HG03095 (cell line): ENCODE data around the gene ADA.
"Not testable (repeated sequence)": the region's sequence is repeated elsewhere in the genome, so short reads cannot be mapped to it uniquely, and the experiment has no call there.

ENCODE experiments used
- ATAC-seq: cut with Tn5 transposase; IDR thresholded peaks from one replicate; pipeline ENCODE4 v1.9.1; 2021; ENCODE audit warnings: moderate library complexity; ENCODE audit not compliant: unreplicated experiment

ADA gene

DNA sequence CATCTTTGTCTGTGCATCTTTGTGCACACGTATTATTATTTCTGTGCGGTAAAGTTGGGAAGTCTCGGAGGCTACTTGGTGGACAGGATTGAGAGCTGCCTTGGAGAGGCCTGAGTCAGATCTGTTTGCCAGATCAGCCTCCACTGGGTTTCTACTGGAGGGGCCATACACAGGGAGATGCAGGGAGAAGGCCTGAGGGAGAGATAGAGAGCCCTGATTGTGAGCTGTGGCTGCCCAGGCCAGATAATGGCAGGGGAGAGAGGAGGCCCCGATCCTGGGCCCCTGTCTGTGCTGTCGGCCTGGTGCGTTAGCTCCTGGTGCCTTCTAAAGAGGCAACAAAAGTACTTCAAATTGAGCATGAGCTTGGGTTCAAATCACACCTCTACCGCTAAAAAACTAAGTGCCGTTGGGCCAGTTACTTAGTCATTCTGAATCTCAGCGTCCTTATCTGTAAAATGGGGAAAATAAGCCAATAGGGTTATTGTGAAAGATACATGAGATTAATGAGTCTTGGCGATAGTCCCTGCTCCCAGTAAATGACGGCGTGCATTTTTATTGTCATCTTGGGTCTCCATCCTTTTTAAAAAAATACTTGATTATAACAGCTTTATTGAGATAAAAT lies 27.6 kb upstream of the ADA start:
- ATAC-seq, result no peak

DNA sequence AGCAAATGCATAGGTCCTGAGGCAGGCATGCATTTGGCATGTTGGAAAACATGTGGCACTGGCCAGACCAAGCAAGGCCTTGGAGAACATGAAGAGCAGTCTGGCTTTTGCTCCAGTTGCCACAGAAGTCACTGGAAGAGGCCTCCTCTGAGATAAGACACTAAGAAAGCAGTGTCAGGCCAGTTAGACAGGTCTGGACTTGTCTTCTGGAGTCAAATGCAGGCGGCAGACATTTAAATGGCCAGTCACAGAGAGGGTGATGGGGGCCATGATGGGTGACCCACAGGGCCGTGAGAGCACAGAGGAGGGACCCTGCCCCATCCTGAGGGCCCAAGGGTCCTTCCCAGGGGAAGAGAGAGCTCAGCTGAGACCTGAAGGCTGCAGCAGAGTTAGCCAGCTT lies 26.7 kb upstream of the ADA start:
- no peak for ATAC-seq

GRCh38 chr20:44672318-44672902 lies 20.9 kb upstream of the ADA start:
- not testable (repeated sequence) for ATAC-seq

GRCh38 chr20:44671541-44671940 lies 20.0 kb upstream of the ADA start:
- ATAC-seq, result not testable (repeated sequence)

DNA sequence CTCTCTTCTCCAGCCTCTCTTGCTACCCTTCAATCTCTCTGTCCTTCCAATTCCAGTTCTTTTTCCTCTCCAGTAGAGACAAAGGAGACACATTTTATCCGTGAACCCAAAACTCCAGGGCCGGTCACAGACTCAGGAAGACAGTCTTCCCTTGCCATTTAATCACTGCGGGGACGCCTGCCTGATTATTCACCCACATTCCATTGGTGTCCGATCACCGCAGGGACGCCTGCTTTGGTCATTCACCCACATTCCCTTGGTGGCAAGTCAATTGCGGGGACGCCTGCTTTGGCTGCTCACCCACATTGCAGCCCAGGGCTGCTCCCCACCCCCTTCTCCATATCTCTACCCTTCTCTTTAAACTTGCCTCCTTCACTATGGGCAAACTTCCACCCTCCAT lies 19.4 kb upstream of the ADA start:
- ATAC-seq, result not testable (repeated sequence)

DNA sequence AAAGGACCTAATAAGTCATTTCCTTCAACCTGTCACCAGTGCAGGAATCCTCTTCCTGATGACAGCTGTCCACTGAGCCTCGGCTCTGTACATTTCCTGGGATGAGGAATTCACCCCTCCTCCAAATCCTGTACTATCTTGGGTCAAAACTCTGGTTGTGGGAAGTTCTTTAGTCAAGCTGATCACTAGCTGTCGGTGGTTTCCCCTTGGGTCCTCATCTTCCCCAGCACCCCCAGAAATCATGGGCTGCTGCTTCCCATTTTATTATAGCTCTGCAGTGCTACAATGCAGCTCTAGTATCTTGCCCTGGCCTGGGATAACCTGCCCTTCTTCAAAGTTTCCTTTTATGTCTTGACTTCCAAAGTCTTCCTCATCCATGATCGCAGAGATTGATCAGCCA lies 14.6 kb upstream of the ADA start:
- ATAC-seq, result no peak

- no peak for ATAC-seq
Observed at GRCh38 chr20:44664131-44664530, 12.6 kb upstream of the ADA start.

- ATAC-seq, result no peak
Observed at GRCh38 chr20:44662261-44662660, 10.8 kb upstream of the ADA start.

GRCh38 chr20:44660581-44660980 lies 9.1 kb upstream of the ADA start:
- ATAC-seq, result no peak

DNA sequence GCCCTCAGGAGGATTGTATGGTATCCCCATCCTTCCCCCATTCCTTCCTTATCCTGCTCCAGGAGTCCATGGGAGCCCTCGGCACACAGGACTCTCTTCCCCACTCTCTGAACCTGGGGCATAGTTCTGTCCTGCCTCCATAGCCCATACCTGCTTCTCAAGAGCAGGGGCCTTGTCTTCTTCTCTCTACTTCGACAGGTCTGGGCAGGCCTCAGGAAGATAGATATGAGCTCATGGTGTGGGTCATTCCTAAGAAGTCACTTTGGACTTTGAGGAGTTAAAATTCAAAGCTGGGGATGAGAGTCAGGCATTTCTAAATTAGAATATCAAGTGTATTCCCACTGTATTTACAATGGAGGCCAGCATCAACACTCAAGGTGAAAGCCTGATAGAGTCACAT lies 8.4 kb upstream of the ADA start:
- ATAC-seq, result no peak

DNA sequence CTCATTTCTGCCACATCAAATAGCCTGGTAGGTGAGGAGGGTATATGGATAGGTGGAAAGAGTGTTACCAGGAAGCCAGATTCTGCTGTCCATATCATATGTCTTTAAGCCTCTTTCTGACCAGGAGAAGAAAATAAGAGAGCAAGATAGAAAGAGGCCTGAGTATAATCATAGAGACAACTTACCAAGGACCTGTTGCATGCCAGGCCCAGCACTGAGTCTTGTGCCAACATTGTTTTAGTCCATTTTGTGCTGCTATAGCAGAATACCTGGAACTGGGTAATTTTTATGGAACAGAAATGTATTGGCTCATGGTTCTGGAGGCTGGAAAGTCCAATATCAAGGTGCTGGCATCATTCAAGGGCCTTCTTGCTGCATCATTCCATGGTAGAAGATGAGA lies 7.3 kb upstream of the ADA start:
- no peak for ATAC-seq

DNA sequence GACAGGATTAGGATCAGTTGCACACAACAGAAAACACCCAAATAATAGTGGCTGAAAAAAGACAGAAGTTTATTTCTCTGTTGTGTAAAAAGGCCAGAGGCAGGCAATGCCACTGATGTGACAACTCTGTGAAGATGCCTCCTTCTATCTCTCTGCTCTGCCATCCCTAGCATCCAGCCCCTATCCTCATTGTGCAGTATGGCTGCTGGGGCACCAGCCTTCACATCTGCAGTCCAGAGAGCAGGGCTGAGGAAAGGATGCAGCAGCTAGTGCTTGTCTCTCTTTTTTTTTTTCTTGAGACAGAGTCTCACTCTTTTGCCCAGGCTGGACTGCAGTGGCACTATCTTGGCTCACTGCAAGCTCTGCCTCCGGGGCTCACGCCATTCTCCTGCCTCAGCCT lies 6.4 kb upstream of the ADA start:
- ATAC-seq, result no peak

DNA sequence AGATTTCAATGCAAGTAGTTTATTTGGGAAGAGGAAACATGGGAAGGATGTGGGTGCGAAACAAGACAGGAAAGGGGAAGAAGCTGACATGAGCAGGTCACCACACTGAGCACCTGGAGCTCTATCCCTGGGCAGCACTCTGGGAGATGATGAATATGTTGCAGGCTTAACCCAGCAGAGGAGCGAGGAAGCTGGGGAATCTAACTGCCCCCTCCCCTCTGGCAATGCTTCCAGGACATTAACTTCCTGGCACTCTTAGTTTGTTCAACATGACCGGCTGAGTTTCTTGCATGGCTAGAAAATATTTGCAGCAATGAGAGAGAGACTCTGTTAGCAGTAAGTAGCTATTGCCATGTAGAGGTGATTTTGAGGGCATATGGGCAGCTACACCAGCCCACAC lies 4.9 kb upstream of the ADA start:
- ATAC-seq, result no peak

- ATAC-seq, result not testable (repeated sequence)
Observed at GRCh38 chr20:44654210-44654609, 2.7 kb upstream of the ADA start.

- ATAC-seq, result no peak
Observed at GRCh38 chr20:44653546-44653945, 2.0 kb upstream of the ADA start.

- ATAC-seq, result no peak
Observed at GRCh38 chr20:44651434-44651683, 140 bp downstream of the ADA start.

DNA sequence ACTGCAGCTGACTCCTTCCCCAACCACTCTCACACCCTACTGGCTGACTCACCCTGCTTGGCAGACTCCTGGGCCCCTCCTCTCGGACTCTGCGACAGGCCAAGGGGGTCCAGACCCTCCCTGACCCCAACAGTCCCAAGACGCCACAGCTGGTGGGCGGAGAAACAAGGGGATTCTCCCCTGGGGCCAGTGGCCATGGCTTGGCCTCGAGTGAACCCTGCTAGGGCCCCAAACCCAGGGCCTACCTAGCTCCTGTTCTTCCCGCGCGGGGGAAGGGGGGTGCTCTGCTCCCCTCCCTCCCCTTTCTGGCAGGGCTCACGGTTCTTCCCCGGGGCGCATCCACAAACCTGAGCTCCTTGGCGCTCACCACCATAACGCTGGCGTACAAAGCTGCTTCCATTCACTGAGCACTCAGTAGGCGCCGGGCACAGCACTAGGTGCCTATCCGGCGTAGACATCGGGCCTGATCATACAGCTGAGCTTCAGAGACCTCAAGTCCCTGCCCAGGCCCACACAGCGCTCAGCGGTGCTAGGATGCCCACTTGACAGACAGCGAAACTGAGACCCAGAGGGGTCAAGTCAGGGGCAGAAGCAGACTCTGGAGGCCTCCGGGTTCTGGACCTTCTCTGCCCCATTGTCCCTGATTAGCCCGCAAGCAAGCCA lies 597 bp downstream of the ADA start:
- ATAC-seq, result no peak

- ATAC-seq, result no peak
Observed at GRCh38 chr20:44649976-44650375, 1.5 kb downstream of the ADA start.

GRCh38 chr20:44649126-44649525 lies 2.4 kb downstream of the ADA start:
- ATAC-seq, result no peak

DNA sequence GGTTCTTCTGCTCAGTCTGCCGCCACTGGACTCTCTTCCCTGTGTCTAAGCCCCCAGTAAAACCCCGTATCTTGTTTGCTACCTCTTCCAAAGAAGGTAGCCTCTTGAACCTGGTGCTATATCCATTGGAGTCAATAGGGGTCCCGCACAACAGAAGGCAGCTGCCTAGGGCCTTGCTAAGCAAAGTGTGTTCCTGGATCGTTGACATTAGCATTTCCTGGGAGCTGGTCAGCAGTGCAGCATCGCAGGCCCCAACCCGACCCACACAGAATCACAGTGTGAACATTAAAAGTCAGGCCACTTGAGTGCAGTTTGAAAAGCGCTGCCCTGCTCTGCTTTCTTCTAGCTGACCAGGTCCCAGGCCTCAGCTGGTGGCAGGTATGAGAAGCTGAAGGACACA lies 2.9 kb downstream of the ADA start:
- ATAC-seq, result no peak

GRCh38 chr20:44648068-44648467 lies 3.4 kb downstream of the ADA start:
- ATAC-seq, result no peak

GRCh38 chr20:44646641-44647274 lies 4.7 kb downstream of the ADA start:
- ATAC-seq, result peak; percentile 41
